Immature natural killer cell (primary cell): ENCODE results near the gene MLLT1. TPM values are rescaled to one million over a fixed set of nuclear protein-coding genes. Genes with fewer than 3 reads are reported as not detected.

Experiments used
- DNase-seq, 3 donors: peaks; one replicate each; pipeline ENCODE4 v3.0.0; 2022; ENCODE audit warnings: mixed read lengths in 1 of 3
- H3K27ac Mint-ChIP-seq, 6 donors: one replicate each; pipeline ENCODE4 v1.8.0; 2020; ENCODE audit warnings: mixed read lengths in 6 of 6, mild to moderate bottlenecking in 5 of 6, inconsistent platforms in 4 of 6, moderate library complexity in 3 of 6
- H3K27me3 Mint-ChIP-seq, 3 donors: one replicate each; pipeline ENCODE4 v1.8.0; 2020 to 2021; ENCODE audit warnings: low read depth in 3 of 3, mild to moderate bottlenecking in 3 of 3, mixed read lengths in 3 of 3, moderate library complexity in 3 of 3, inconsistent platforms in 1 of 3
- H3K36me3 Mint-ChIP-seq, 3 donors: one replicate each; pipeline ENCODE4 v1.8.0; 2020; ENCODE audit warnings: mixed read lengths in 3 of 3, inconsistent platforms in 2 of 3, mild to moderate bottlenecking in 2 of 3
- H3K4me1 Mint-ChIP-seq, 2 donors: one replicate each; pipeline ENCODE4 v1.8.0; 2020; ENCODE audit warnings: inconsistent platforms in 2 of 2, mild to moderate bottlenecking in 2 of 2, mixed read lengths in 2 of 2, moderate library complexity in 1 of 2
- H3K4me3 Mint-ChIP-seq, 5 donors: one replicate each; pipeline ENCODE4 v1.8.0; 2020; ENCODE audit warnings: mild to moderate bottlenecking in 5 of 5, mixed read lengths in 5 of 5, inconsistent platforms in 3 of 5, moderate library complexity in 3 of 5
- H3K9me3 Mint-ChIP-seq, 6 donors: one replicate each; pipeline ENCODE4 v1.8.0; 2020; ENCODE audit warnings: mild to moderate bottlenecking in 6 of 6, mixed read lengths in 6 of 6, inconsistent platforms in 4 of 6, moderate library complexity in 3 of 6
- polyA plus RNA-seq, 3 donors: library from polyadenylated mRNA; unstranded; fragments of 300-500 nt; fragmentation: Illumina TruSeq; gene quantifications; one replicate each; pipeline ENCODE4 v1.2.3, GENCODE V29; 2021

MLLT1 gene
- polyA plus RNA-seq, 3 donors from 2014 or later = 0.11 to 1.9 (median 0.54) TPM

DNA sequence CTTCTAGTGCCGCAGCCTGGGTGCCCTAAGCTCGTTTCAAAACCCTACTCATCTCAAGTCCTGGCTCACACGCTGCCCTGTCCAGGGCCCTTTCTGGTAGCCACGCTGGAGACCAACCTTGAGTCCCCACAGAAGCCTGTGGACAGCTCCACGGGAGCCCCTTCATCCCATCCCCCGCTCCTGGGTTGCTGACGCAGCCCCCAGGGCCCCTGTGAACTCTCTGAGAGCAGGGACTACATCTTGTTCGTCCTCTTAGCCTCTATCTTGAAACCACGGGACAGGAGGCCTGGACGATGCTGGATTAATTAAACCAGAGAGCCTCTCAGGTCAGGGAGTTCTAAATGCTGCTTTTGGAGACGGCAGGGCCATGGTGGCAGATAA lies 7.4 kb downstream of the MLLT1 start:
- peaks cover 0 to 11% (median 6%) of the 10 kb centered on the region in 3 donors for H3K36me3 Mint-ChIP-seq
- peaks cover 57 to 63% of the 10 kb centered on the region in 2 donors for H3K4me1 Mint-ChIP-seq
- no peaks in the 10 kb centered on the region for H3K9me3 Mint-ChIP-seq
- H3K27ac Mint-ChIP-seq = peak overlapping the region in 3 of 6 donors; percentile 27 to 52 (median 38)
- peaks cover 0 to 6% (median 5%) of the 10 kb centered on the region in 3 donors for H3K27me3 Mint-ChIP-seq
- peak overlapping the region in 1 of 5 donors; percentile 39 for H3K4me3 Mint-ChIP-seq
- DNase-seq = no peak

DNA sequence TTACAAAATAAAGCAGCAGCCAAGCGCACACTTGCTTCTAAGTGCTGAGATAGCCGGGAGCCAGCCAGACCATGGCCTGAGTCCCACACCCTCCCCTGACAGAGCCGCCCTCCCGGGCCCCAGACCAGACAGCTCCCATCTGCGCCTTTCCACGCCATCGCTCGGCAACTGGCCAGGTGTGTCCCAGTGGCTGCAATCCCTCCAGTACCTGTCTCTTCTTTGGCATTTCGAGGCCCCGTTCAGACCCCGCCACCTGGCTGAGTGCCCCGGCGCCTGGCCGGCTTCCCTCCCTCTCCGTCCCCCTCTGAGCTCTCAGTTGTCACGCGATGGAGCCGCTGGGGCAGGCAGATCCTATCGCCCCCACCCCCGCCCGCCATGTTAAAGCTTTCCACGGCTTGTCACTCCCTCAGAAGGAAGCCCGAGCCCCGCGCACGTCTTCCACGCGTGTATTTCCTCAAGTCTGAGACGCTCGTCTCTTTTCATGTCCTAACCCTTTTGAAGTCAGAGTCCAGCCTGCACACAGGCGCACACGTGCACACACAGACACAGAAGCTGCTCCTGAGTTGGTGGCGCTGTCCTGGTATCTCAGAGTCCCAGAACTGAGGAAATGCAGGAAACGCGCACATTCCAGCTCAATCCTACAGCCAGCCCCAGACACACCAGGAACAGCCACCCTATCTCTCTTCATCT lies 7.9 kb downstream of the MLLT1 start:
- peaks cover 0 to 6% (median 5%) of the 10 kb centered on the region in 3 donors for H3K27me3 Mint-ChIP-seq
- no peaks in the 10 kb centered on the region for H3K9me3 Mint-ChIP-seq
- H3K4me3 Mint-ChIP-seq = no peak overlapping the region
- no peak for DNase-seq
- peaks cover 0 to 11% (median 6%) of the 10 kb centered on the region in 3 donors for H3K36me3 Mint-ChIP-seq
- H3K27ac Mint-ChIP-seq = peak overlapping the region in 2 of 6 donors; percentile 27 to 38
- H3K4me1 Mint-ChIP-seq = peaks cover 52 to 58% of the 10 kb centered on the region in 2 donors

DNA sequence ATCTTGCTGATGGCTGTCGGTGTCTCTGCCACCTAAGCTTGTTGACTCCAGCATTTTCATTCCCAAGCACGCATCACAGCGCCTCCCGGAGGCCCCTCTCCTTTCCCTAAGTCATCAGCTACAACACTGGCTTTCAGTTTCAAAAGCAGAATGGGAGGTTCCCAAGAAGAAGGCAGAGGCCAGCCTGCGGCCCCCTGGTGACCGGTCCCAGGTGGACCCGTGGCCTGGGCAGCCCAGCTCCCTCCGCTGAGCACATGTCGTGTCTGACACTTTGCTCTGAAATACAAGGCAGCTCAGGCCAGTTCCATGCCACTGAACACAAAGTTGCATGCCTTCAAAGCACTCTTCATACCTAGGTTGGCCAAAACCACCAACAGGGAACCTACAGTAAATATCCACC lies 8.5 kb downstream of the MLLT1 start:
- Mint-ChIP-seq H3K27ac (peak overlapping the region in 1 of 6 donors; percentile 6), H3K36me3 (peaks cover 0 to 11% (median 10%) of the 10 kb centered on the region in 3 donors), H3K4me1 (peaks cover 45 to 53% of the 10 kb centered on the region in 2 donors), H3K9me3 (no peaks in the 10 kb centered on the region), H3K27me3 (peaks cover 0 to 5% (median 4%) of the 10 kb centered on the region in 3 donors), H3K4me3 (no peak overlapping the region)
- DNase-seq = no peak

DNA sequence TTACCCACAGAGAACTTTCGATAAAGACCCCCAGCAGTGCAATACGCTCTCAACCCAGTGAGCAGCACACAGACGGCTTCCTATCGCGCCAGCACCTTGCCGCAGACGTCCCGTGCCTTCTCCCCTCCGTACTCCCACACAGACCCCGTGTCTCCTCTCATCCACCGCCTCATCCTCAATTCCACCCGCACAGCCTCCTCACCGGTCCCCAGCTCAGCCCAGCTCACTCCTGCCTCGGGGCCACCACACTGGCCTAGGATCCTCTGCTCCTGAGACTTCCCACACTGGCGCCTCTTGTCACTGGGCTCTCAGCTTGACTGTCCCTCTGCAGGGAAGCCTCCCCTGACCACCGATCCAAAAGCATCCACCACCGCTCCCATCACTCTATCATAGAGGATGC lies 9.0 kb downstream of the MLLT1 start:
- peaks cover 0 to 11% (median 10%) of the 10 kb centered on the region in 3 donors for H3K36me3 Mint-ChIP-seq
- H3K4me3 Mint-ChIP-seq = no peak overlapping the region
- H3K9me3 Mint-ChIP-seq = no peaks in the 10 kb centered on the region
- peaks cover 41 to 49% of the 10 kb centered on the region in 2 donors for H3K4me1 Mint-ChIP-seq
- H3K27ac Mint-ChIP-seq = peak overlapping the region in 2 of 6 donors; percentile 6 to 75
- no peak for DNase-seq
- H3K27me3 Mint-ChIP-seq = peaks cover 0 to 5% (median 4%) of the 10 kb centered on the region in 3 donors

DNA sequence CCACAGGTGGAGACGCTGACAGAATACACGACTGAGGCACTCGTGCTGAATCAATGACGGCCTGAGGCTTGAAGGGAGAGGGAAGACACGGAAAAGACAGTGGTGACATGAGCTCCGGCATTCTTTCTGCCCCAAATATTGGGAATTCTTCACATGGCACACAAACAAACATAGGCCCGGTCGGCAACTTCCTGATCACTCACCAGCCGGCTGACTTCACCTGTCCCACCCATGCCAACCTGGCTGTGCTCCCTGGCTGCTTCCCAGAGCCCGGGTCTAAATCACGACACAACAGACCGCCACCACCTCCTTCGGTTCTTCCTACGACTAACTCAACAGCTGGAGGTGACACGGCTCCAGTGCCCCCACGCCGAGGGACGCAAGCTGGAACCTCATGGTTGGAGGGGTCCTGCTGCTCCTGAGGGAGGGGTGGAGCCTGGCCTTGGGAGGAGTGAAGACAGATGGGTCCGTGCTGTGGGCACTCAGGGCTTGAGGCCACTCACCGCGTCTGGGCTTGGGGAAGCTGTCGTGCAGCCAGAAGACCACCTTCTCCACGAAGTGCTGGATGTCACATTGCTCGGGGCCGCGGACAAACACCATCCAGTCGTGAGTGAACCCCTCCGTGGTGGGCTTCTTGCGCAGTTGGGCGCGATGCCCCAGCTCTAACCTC lies 9.6 kb downstream of the MLLT1 start:
- Mint-ChIP-seq H3K27me3 (peaks cover 0 to 5% (median 2%) of the 10 kb centered on the region in 3 donors), H3K4me1 (peaks cover 36 to 44% of the 10 kb centered on the region in 2 donors), H3K27ac (peak overlapping the region in 1 of 6 donors; percentile 2), H3K9me3 (no peaks in the 10 kb centered on the region), H3K36me3 (peaks cover 0 to 11% (median 10%) of the 10 kb centered on the region in 3 donors), H3K4me3 (no peak overlapping the region)
- DNase-seq = no peak

DNA sequence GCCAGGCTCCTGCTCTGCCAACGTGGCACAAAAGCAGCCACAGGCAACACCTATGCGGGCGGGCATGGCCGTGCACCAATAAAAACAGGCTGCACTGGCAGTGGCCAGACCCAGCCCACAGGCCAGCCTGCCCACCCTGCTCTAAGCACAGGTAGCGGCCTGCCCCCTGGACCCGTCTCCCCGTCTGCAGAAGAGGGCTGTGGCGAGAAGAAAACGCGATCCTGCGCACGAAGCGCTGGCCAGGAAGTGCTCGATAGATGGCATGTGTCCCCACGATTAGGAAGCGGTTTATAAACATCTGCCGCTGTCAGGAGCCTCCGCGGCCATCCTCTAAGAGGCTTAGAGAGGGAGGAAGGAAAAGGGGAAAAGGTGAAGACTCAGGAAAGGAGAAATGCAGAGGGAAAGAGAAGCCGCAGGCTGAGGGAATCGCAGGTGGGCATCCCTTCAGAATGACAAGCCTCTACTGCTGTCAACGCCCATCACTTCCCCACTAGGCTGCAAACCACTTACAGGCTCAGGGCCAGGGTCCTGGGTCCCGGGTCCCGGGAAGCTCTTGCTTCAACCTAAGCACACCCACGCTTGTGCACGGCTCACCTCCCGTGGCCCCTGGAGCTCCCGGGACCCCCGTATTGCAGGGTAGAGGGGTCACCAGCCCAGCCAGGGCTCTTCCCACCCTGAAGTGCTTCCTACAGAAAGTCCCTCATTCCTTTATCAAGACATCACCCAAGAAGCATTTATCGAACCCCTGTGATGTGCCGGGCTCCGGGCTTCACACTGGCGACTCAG lies 10.5 kb downstream of the MLLT1 start:
- H3K4me1 Mint-ChIP-seq = peaks cover 32 to 35% of the 10 kb centered on the region in 2 donors
- H3K27ac Mint-ChIP-seq = peak overlapping the region in 1 of 6 donors; percentile 58

DNA sequence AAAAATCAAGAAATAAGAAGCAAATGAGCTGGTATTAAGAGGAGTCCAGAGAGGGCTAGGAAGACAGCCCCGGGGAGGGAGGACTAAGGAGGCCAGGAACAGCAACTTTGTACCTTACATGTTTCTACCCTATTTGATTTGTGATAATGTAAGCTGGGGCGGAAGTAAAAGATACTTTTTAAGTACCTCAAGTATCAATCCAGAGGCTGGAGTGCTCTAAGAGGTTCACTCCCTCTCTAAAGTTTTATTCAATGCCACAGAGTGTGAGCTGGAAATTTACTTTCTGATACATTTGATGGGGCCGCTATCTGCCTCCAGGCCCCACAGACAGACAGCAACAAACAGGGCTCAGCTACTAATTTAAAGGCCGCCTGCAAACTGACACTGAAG lies 11.4 kb downstream of the MLLT1 start:
- Mint-ChIP-seq H3K9me3 (no peaks in the 10 kb centered on the region), H3K4me1 (peaks cover 23 to 26% of the 10 kb centered on the region in 2 donors), H3K4me3 (no peak overlapping the region), H3K36me3 (peaks cover under 1 to 11% (median 10%) of the 10 kb centered on the region in 3 donors), H3K27me3 (peaks cover 0 to 5% (median 2%) of the 10 kb centered on the region in 3 donors), H3K27ac (peak overlapping the region in 1 of 6 donors; percentile 11)
- no peak for DNase-seq

More for the DNA sequence above, 10.5 kb downstream of the MLLT1 start:
- Mint-ChIP-seq H3K9me3 (no peaks in the 10 kb centered on the region), H3K27me3 (peaks cover 0 to 5% (median 2%) of the 10 kb centered on the region in 3 donors), H3K4me3 (no peak overlapping the region), H3K36me3 (peaks cover 0 to 11% (median 10%) of the 10 kb centered on the region in 3 donors)
- DNase-seq = no peak

DNA sequence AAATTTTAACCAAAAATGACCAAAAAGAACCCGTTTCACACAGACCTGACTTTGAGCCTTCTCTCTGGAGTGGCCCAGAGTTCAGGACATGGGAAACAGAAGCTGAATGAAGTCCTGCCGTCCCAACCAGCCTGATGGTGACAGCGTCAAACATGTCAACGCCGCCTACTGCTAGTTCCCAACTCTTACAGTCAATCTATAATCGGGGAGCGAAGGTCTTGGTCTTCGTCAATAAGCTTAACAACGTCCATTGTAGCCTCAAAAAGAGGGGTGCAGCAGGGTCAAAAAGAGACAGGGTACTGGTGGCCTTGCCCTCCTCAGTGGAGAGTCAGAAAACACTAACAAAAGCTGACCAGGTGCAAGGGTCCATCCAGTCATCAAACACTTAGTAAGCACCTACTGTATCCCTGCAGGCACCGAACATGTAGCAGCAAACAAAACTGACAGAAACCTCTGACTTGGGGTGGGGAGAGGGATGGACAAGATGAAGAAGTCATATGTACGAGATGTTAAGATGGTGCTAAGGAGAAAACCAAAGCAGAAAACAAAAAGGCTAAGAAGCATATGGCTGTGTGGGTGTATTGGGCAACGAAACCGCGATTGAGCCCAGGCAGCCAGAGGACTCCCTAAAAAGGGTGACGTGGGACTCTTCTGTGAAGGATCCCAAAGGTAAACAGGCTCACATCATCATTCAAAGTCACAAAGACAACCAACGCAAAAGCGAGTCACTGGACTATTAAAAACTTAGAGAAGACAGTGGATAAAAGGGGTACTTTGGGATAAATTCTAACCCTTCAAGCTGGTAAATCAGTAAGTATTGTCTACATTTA lies 12.0 kb downstream of the MLLT1 start:
- H3K36me3 Mint-ChIP-seq = peaks cover 3 to 13% (median 11%) of the 10 kb centered on the region in 3 donors
- no peak for DNase-seq
- no peaks in the 10 kb centered on the region for H3K9me3 Mint-ChIP-seq
- peaks cover 17 to 22% of the 10 kb centered on the region in 2 donors for H3K4me1 Mint-ChIP-seq
- H3K27ac Mint-ChIP-seq = peak overlapping the region in 2 of 6 donors; percentile 12 to 79
- no peak overlapping the region for H3K4me3 Mint-ChIP-seq
- H3K27me3 Mint-ChIP-seq = peaks cover 0 to 6% (median 2%) of the 10 kb centered on the region in 3 donors

DNA sequence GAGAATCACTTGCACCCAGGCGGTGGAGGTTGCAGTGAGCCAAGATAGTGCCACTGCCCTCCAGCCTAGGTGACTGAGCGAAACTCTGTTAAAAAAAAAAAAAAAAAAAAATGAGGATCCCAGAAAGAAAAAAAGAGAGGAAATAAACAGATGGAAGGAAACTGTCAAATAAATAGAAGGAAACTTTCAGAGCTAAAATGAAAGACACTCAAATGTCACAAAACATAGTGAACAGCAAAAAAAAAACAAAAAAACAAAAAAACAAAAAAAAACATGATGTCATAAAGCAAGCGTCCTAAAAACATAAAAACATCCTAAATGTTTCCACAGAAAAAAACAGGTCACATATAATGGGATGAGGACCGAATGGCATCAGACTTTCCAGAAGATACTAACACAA lies 15.0 kb downstream of the MLLT1 start:
- Mint-ChIP-seq H3K27me3 (peaks cover 0 to 2% (median 1%) of the 10 kb centered on the region in 3 donors), H3K4me3 (no peak overlapping the region), H3K36me3 (peaks cover 3 to 13% (median 7%) of the 10 kb centered on the region in 3 donors), H3K9me3 (no peaks in the 10 kb centered on the region), H3K4me1 (peaks cover 11 to 24% of the 10 kb centered on the region in 2 donors), H3K27ac (peak overlapping the region in 1 of 6 donors; percentile 2)
- no peak for DNase-seq

DNA sequence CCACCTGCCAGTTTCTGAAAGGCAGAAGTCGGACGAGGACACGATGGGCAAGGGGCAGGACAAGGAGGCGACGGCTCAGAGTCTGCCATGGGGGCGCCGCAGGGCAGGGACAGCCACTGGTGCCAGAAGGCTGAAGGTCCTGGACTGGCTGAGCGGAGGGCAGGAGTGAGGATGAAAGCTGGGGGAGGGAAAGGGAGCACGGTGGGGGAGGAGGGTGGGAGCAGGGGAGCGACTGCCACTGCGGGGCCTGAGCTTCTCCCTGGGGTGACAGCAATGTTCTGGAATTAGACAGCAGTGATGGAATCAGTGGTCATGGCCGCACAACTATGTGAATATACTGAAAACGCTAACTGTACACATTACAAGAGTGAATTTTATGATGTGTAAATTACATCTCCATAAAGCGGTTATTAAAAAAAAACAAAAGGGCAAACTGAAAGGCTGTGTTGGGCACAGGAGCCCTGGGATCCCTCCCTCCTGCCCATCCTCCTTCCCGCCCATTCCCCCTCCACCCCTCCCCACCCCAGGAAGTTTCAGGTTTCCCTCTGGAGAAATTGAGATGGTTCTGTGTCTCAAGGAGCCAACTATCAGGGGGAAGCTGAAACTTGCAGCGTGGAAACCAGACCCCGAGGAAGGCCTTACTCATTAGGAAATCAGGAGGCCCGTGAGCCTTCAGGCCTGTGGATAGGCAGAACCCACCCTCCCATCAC lies 15.9 kb downstream of the MLLT1 start:
- no peak for DNase-seq
- Mint-ChIP-seq H3K9me3 (no peaks in the 10 kb centered on the region), H3K27me3 (peaks cover 0 to 5% (median 1%) of the 10 kb centered on the region in 3 donors), H3K4me1 (peaks cover 11 to 25% of the 10 kb centered on the region in 2 donors), H3K4me3 (no peak overlapping the region), H3K36me3 (peaks cover 3 to 17% (median 7%) of the 10 kb centered on the region in 3 donors), H3K27ac (peak overlapping the region in 1 of 6 donors; percentile 27)

DNA sequence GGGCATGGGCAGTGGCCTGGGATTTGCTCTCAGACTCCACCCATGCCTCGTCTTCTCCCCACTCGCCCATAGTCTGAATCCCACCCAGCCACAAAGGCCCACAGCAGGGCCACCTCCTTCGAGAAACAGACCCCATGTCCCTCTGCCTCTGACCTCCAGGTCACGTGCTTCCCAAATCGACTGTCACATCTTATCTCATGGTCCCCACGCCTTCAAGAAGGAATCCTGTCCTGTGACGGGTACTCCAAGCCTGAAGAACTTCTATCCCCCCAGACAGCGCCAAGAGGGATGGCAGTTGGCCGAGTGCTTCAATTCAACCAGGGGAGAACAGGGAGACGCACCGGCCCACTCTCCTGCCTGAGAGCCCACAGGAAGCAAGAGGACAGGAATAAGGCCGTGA lies 16.5 kb downstream of the MLLT1 start:
- Mint-ChIP-seq H3K4me1 (peaks cover 11 to 28% of the 10 kb centered on the region in 2 donors), H3K36me3 (peaks cover 3 to 22% (median 6%) of the 10 kb centered on the region in 3 donors), H3K4me3 (no peak overlapping the region)

DNA sequence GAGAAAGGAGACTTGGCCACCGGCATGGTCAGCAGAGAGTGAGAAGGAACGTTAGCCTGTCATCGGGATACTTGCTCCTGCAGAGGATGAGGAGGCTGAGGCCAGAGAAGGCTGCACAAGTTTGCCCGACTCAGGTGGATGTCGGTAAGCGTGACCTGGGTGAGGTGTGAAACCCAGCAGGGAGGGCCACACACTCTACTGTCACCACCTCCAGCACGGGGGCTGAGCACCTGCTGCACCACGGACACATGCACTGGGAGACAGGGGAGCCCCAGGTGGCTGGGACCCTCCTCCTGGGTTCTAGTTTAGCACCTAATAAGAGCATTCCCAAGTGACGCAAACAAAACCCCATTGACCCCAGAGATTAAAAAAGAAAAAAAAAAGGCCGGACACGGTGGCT lies 17.3 kb downstream of the MLLT1 start:
- Mint-ChIP-seq H3K27ac (peak overlapping the region in 2 of 6 donors; percentile 49 to 78), H3K27me3 (peaks cover 0 to 5% (median 1%) of the 10 kb centered on the region in 3 donors), H3K4me3 (peak overlapping the region in 1 of 5 donors; percentile 67), H3K4me1 (peaks cover 11 to 32% of the 10 kb centered on the region in 2 donors), H3K9me3 (no peaks in the 10 kb centered on the region), H3K36me3 (peaks cover 0 to 17% (median 3%) of the 10 kb centered on the region in 3 donors)
- no peak for DNase-seq

More for the DNA sequence above, 16.5 kb downstream of the MLLT1 start:
- DNase-seq = no peak
- Mint-ChIP-seq H3K27ac (peak overlapping the region in 2 of 6 donors; percentile 27 to 30), H3K27me3 (peaks cover 0 to 5% (median 1%) of the 10 kb centered on the region in 3 donors), H3K9me3 (no peaks in the 10 kb centered on the region)
